Measurements from ENCODE around the gene TTC22. TPM values are rescaled to one million over a fixed set of nuclear protein-coding genes. Genes with fewer than 3 reads are reported as not detected.

Gene TTC22
- total and polyA plus RNA-seq, 3 experiments from 2014 or later: 2.8 to 5.6 (median 2.9) TPM

- no peak overlapping the region for H3K4me3 ChIP-seq (ENCODE audit: low read length)
- peaks cover 29% of the 10 kb centered on the region for H3K4me1 ChIP-seq (ENCODE audit: insufficient read depth, low read length)
- H3K4me1 Mint-ChIP-seq: peaks cover 34 to 47% (median 40%) of the 10 kb centered on the region in 3 donors
- peak overlapping the region in 2 of 7 donors; percentile 67 to 74 for H3K4me3 Mint-ChIP-seq
- no peak for DNase-seq
- no peaks in the 10 kb centered on the region for H3K9me3 ChIP-seq (ENCODE audit: low read length)
- H3K27ac ChIP-seq (ENCODE audit: low read depth, low read length): no peak overlapping the region
- no peaks in the 10 kb centered on the region for H3K9me3 Mint-ChIP-seq
- H3K27me3 Mint-ChIP-seq: no peaks in the 10 kb centered on the region
- H3K36me3 ChIP-seq (ENCODE audit: insufficient read depth, low read length): no peaks in the 10 kb centered on the region
- H3K36me3 Mint-ChIP-seq: no peaks in the 10 kb centered on the region
- peak overlapping the region in 5 of 8 donors; percentile 76 to 97 (median 90) for H3K27ac Mint-ChIP-seq
- H3K27me3 ChIP-seq (ENCODE audit: insufficient read depth, low read length, poor library complexity, severe bottlenecking): no peaks in the 10 kb centered on the region
- POLR2A ChIA-PET: interaction anchor here (1.8 kb wide), 1 partner anchor 7 kb away, joined by 5 read pairs; the partner anchor contains the start of gene TTC22
- CTCF ChIA-PET: interaction anchor here (1.8 kb wide), 1 partner anchor 7 kb away, joined by 13 read pairs; the partner anchor contains the start of gene TTC22
Measured at GRCh38 chr1:54808443-54809207, 7.5 kb upstream of the TTC22 start.

- ChIA-PET POLR2A (no interaction called here), CTCF (no interaction called here)
- peaks cover 29% of the 10 kb centered on the region for H3K4me1 ChIP-seq (ENCODE audit: insufficient read depth, low read length)
- no peaks in the 10 kb centered on the region for H3K36me3 ChIP-seq (ENCODE audit: insufficient read depth, low read length)
- DNase-seq: no peak
- Mint-ChIP-seq H3K36me3 (no peaks in the 10 kb centered on the region), H3K4me1 (peaks cover 40 to 50% (median 41%) of the 10 kb centered on the region in 3 donors), H3K27ac (peak overlapping the region in 7 of 8 donors; percentile 11 to 93 (median 84)), H3K9me3 (no peaks in the 10 kb centered on the region), H3K4me3 (peak overlapping the region in 5 of 7 donors; percentile 1 to 84 (median 67)), H3K27me3 (no peaks in the 10 kb centered on the region)
- no peaks in the 10 kb centered on the region for H3K27me3 ChIP-seq (ENCODE audit: insufficient read depth, low read length, poor library complexity, severe bottlenecking)
- no peak overlapping the region for H3K27ac ChIP-seq (ENCODE audit: low read depth, low read length)
- H3K9me3 ChIP-seq (ENCODE audit: low read length): no peaks in the 10 kb centered on the region
- no peak overlapping the region for H3K4me3 ChIP-seq (ENCODE audit: low read length)
Measured at GRCh38 chr1:54807756-54808155, 6.6 kb upstream of the TTC22 start.

GRCh38 chr1:54806931-54807611 is 5.9 kb upstream of the TTC22 start:
- no peaks in the 10 kb centered on the region for H3K9me3 ChIP-seq (ENCODE audit: low read length)
- no peaks in the 10 kb centered on the region for H3K27me3 Mint-ChIP-seq
- H3K9me3 Mint-ChIP-seq: no peaks in the 10 kb centered on the region
- H3K27ac ChIP-seq (ENCODE audit: low read depth, low read length): no peak overlapping the region
- POLR2A ChIA-PET: no interaction called here
- H3K4me1 Mint-ChIP-seq: peaks cover 38 to 50% (median 41%) of the 10 kb centered on the region in 3 donors
- CTCF ChIA-PET: interaction anchor here (0.8 kb wide), 1 partner anchor 144 kb away, joined by 3 read pairs; no protein-coding TSS in a partner anchor
- peaks cover 29% of the 10 kb centered on the region for H3K4me1 ChIP-seq (ENCODE audit: insufficient read depth, low read length)
- H3K36me3 Mint-ChIP-seq: no peaks in the 10 kb centered on the region
- peak overlapping the region in 5 of 7 donors; percentile 1 to 84 (median 67) for H3K4me3 Mint-ChIP-seq
- H3K4me3 ChIP-seq (ENCODE audit: low read length): no peak overlapping the region
- peak in 3 of 5 donors; percentile 21 to 54 (median 27) for DNase-seq
- H3K27me3 ChIP-seq (ENCODE audit: insufficient read depth, low read length, poor library complexity, severe bottlenecking): no peaks in the 10 kb centered on the region
- H3K36me3 ChIP-seq (ENCODE audit: insufficient read depth, low read length): no peaks in the 10 kb centered on the region
- H3K27ac Mint-ChIP-seq: peak overlapping the region in 7 of 8 donors; percentile 11 to 93 (median 84)

- H3K9me3 ChIP-seq (ENCODE audit: low read length): no peaks in the 10 kb centered on the region
- DNase-seq: no peak
- Mint-ChIP-seq H3K36me3 (peaks cover 0 to 3% (median 0%) of the 10 kb centered on the region in 3 donors), H3K27me3 (no peaks in the 10 kb centered on the region), H3K27ac (no peak overlapping the region), H3K4me1 (peaks cover 47 to 56% (median 50%) of the 10 kb centered on the region in 3 donors), H3K9me3 (no peaks in the 10 kb centered on the region), H3K4me3 (no peak overlapping the region)
- H3K27me3 ChIP-seq (ENCODE audit: insufficient read depth, low read length, poor library complexity, severe bottlenecking): no peaks in the 10 kb centered on the region
- no peak overlapping the region for H3K4me3 ChIP-seq (ENCODE audit: low read length)
- POLR2A ChIA-PET: no interaction called here
- peaks cover 34% of the 10 kb centered on the region for H3K4me1 ChIP-seq (ENCODE audit: insufficient read depth, low read length)
- no peak overlapping the region for H3K27ac ChIP-seq (ENCODE audit: low read depth, low read length)
- H3K36me3 ChIP-seq (ENCODE audit: insufficient read depth, low read length): no peaks in the 10 kb centered on the region
- CTCF ChIA-PET: no interaction called here
Measured at GRCh38 chr1:54805981-54806381, 4.9 kb upstream of the TTC22 start.

GRCh38 chr1:54805466-54805865 is 4.3 kb upstream of the TTC22 start:
- Mint-ChIP-seq H3K27me3 (no peaks in the 10 kb centered on the region), H3K9me3 (no peaks in the 10 kb centered on the region), H3K36me3 (peaks cover 0 to 3% (median 0%) of the 10 kb centered on the region in 3 donors), H3K4me1 (peaks cover 47 to 56% (median 50%) of the 10 kb centered on the region in 3 donors), H3K27ac (peak overlapping the region in 5 of 8 donors; percentile 35 to 89 (median 60)), H3K4me3 (peak overlapping the region in 2 of 7 donors; percentile 23 to 58)
- no peaks in the 10 kb centered on the region for H3K36me3 ChIP-seq (ENCODE audit: insufficient read depth, low read length)
- H3K4me3 ChIP-seq (ENCODE audit: low read length): no peak overlapping the region
- peaks cover 37% of the 10 kb centered on the region for H3K4me1 ChIP-seq (ENCODE audit: insufficient read depth, low read length)
- no peaks in the 10 kb centered on the region for H3K9me3 ChIP-seq (ENCODE audit: low read length)
- DNase-seq: no peak
- CTCF ChIA-PET: no interaction called here
- no peaks in the 10 kb centered on the region for H3K27me3 ChIP-seq (ENCODE audit: insufficient read depth, low read length, poor library complexity, severe bottlenecking)
- H3K27ac ChIP-seq (ENCODE audit: low read depth, low read length): no peak overlapping the region
- POLR2A ChIA-PET: no interaction called here

- no peak overlapping the region for H3K27ac ChIP-seq (ENCODE audit: low read depth, low read length)
- peak overlapping the region in 7 of 8 donors; percentile 7 to 89 (median 78) for H3K27ac Mint-ChIP-seq
- H3K4me1 Mint-ChIP-seq: peaks cover 55 to 59% (median 57%) of the 10 kb centered on the region in 3 donors
- H3K27me3 Mint-ChIP-seq: no peaks in the 10 kb centered on the region
- H3K9me3 ChIP-seq (ENCODE audit: low read length): no peaks in the 10 kb centered on the region
- H3K4me3 ChIP-seq (ENCODE audit: low read length): no peak overlapping the region
- no peaks in the 10 kb centered on the region for H3K27me3 ChIP-seq (ENCODE audit: insufficient read depth, low read length, poor library complexity, severe bottlenecking)
- H3K36me3 ChIP-seq (ENCODE audit: insufficient read depth, low read length): no peaks in the 10 kb centered on the region
- H3K4me3 Mint-ChIP-seq: peak overlapping the region in 5 of 7 donors; percentile 29 to 58 (median 46)
- H3K36me3 Mint-ChIP-seq: peaks cover 0 to 5% (median 0%) of the 10 kb centered on the region in 3 donors
- no peaks in the 10 kb centered on the region for H3K9me3 Mint-ChIP-seq
- no peak for DNase-seq
- peaks cover 41% of the 10 kb centered on the region for H3K4me1 ChIP-seq (ENCODE audit: insufficient read depth, low read length)
- CTCF ChIA-PET: no interaction called here
- POLR2A ChIA-PET: no interaction called here
Measured at GRCh38 chr1:54804471-54805132, 3.5 kb upstream of the TTC22 start.

- Histone ChIP-seq H3K27ac (ENCODE audit: low read depth, low read length) (no peak overlapping the region), H3K36me3 (ENCODE audit: insufficient read depth, low read length) (no peaks in the 10 kb centered on the region), H3K4me1 (ENCODE audit: insufficient read depth, low read length) (peaks cover 48% of the 10 kb centered on the region), H3K4me3 (ENCODE audit: low read length) (no peak overlapping the region), H3K9me3 (ENCODE audit: low read length) (no peaks in the 10 kb centered on the region), H3K27me3 (ENCODE audit: insufficient read depth, low read length, poor library complexity, severe bottlenecking) (no peaks in the 10 kb centered on the region)
- peak overlapping the region in 5 of 7 donors; percentile 29 to 58 (median 46) for H3K4me3 Mint-ChIP-seq
- no peaks in the 10 kb centered on the region for H3K9me3 Mint-ChIP-seq
- H3K36me3 Mint-ChIP-seq: peaks cover 0 to 5% (median 0%) of the 10 kb centered on the region in 3 donors
- peaks cover 62 to 66% (median 64%) of the 10 kb centered on the region in 3 donors for H3K4me1 Mint-ChIP-seq
- DNase-seq: no peak
- no peaks in the 10 kb centered on the region for H3K27me3 Mint-ChIP-seq
- ChIA-PET POLR2A (interaction anchor here (0.5 kb wide), 1 partner anchor 858 kb away, joined by 3 read pairs; the partner anchor contains the start of gene LRRC42), CTCF (interaction anchor here (1.4 kb wide), 1 partner anchor 305 kb away, joined by 4 read pairs; no protein-coding TSS in a partner anchor)
- peak overlapping the region in 7 of 8 donors; percentile 7 to 89 (median 79) for H3K27ac Mint-ChIP-seq
Measured at GRCh38 chr1:54803761-54804470, 2.8 kb upstream of the TTC22 start.
